ENCODE measurements around the gene ITK.

The ITK gene

DNA sequence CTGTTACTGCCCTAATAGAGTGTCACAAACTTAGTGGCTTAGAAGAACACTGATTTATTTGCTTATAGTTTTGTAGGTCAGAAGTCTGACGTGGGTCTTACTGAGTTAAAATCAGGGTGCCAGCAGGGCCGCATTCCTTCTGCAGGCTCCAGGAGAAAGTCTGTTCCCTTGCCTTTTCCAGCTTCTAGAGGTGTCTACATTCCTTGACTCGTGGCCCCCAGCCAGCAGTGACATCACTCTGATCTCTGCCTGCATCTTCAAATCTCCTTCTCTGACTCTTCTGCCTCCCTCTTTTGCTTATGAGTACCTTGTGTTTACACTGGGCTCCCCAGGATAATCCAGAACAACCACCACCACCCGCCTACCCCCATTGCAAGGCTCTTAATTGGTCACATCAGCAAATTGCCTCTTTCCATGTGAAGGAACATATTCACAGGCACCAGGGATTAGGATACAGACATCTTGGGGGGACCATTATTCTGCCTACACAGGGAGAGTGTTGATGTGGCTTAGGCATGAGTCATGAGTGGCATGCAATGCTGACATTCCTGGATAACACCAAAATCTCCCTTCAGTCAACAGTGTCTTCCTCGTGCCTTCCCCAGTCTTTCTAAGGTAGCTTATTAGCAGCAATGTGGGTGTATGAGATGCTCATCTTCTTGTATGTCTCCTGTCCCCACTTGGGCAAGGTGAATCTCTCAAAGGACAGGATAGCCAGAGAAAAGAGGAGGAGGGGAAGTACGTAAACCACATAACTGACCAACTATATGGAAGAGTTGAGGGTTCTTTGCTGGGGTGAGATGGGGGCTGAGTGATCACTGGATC lies 109.7 kb downstream of the ITK start:
- TF ChIP-seq, protein P1, sequence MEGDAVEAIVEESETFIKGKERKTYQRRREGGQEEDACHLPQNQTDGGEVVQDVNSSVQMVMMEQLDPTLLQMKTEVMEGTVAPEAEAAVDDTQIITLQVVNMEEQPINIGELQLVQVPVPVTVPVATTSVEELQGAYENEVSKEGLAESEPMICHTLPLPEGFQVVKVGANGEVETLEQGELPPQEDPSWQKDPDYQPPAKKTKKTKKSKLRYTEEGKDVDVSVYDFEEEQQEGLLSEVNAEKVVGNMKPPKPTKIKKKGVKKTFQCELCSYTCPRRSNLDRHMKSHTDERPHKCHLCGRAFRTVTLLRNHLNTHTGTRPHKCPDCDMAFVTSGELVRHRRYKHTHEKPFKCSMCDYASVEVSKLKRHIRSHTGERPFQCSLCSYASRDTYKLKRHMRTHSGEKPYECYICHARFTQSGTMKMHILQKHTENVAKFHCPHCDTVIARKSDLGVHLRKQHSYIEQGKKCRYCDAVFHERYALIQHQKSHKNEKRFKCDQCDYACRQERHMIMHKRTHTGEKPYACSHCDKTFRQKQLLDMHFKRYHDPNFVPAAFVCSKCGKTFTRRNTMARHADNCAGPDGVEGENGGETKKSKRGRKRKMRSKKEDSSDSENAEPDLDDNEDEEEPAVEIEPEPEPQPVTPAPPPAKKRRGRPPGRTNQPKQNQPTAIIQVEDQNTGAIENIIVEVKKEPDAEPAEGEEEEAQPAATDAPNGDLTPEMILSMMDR (IDR thresholded peaks at IDR 0.05; ENCODE audit: low read depth, low read length), result no peak
- no peak overlapping the region for H3K4me3 ChIP-seq (ENCODE audit: low read depth, low read length)

DNA sequence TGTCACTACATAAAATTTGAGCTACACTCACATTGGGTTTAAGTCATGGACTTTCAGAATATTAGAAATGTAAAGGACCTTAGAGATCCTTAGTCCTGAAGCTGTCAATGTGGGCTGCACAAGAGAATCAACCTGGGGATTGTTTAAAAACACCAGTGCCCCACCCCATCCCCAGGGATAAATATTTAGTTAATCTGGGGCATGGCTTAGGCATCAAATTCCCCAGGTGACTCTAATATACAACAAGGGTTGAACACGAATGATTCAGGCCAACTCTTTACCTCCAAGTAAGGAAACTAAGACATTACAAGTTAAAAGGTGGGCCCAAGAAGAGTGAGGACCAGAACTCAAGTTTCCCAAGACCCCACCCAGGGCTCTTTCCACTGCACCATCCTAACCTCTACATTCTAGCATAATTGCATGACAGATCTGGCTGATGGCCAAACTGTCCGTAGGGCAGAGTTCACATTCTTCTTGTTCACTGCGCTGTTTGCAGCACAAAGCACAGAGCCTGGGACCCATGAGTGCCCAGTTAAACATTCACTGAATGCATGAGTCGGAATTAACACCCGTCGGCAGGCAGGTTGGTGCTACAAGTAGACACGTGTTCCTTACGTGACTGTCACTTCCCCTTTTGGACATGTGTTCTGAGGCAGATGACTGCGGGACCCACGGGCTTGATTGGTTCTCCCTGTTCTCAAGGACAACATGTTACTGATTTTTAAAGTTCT lies 110.5 kb downstream of the ITK start:
- H3K4me3 ChIP-seq (ENCODE audit: low read depth, low read length), result no peak overlapping the region
- TF ChIP-seq, protein P1 (IDR thresholded peaks at IDR 0.05; ENCODE audit: low read depth, low read length), result no peak

DNA sequence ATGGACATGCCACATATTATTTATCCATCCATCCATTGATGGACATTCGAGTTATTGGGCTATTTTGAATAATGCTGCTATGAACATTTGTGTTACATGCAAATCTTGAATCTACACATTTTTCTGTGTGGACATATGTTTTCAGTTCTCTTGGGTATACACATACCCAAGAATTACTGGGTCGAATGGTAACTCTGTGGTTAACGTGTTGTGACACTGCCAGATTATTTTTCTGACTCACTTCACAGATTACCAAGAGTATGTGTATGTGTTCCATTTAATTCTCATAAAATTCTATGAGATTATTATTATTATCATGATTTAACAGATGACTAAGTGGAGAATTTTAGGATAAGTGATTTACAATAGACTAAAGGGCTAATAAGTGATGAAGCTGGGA lies 112.0 kb downstream of the ITK start:
- TF ChIP-seq, protein P1 (IDR thresholded peaks at IDR 0.05; ENCODE audit: low read depth, low read length), result no peak
- no peak overlapping the region for H3K4me3 ChIP-seq (ENCODE audit: low read depth, low read length)

DNA sequence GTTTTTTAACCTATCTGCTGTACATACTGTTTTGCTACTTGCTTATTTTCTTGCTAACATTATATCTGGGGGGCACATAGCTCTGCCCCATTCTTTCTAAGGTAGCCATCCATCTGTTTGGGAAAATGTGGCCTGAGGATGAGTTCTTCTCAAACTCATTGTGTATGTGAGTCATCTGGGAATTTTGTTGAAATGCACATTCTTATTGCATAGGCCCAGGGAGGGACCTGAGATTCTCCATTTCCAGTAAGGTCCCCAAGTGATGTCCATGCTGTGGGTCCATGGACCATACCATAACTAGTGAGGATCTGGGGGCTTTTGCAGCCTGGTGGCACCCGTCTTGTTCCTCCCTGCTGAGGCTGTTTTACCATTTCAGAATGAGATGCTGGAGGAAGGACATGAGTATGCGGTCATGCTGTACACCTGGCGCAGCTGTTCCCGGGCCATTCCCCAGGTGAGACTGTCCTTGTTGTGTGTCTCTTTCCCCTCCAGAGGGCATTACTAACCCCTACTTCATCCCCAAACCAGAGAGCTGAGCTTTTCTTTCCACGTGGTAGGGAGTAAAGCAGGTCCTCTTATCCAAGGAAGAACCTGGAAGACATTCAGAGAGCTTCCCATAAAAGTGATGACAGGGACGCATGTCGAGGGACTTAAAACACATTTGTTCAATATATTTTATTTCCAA lies 113.9 kb downstream of the ITK start:
- TF ChIP-seq, protein P1 (IDR thresholded peaks at IDR 0.05; ENCODE audit: low read depth, low read length), result no peak
- H3K4me3 ChIP-seq (ENCODE audit: low read depth, low read length), result no peak overlapping the region

DNA sequence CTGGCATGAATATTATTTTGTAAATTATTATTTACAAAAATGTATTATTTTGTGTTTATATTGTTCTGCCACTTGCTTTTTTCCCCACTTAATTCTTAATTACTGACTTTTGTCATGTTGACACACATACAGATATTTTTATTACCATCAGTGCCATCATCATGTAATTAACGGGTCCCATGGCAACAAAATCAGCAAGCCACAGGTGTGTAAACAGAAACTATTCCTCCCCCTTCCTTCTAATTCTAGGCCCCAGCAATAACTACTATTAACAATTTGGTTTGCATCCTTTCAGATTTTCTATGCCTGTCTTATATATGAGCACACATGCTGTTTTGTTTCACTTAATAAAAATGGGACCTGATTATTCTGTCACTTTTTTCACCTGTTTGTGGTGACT lies 114.6 kb downstream of the ITK start:
- no peak overlapping the region for H3K4me3 ChIP-seq (ENCODE audit: low read depth, low read length)
- TF ChIP-seq, protein P1 (IDR thresholded peaks at IDR 0.05; ENCODE audit: low read depth, low read length), result no peak

DNA sequence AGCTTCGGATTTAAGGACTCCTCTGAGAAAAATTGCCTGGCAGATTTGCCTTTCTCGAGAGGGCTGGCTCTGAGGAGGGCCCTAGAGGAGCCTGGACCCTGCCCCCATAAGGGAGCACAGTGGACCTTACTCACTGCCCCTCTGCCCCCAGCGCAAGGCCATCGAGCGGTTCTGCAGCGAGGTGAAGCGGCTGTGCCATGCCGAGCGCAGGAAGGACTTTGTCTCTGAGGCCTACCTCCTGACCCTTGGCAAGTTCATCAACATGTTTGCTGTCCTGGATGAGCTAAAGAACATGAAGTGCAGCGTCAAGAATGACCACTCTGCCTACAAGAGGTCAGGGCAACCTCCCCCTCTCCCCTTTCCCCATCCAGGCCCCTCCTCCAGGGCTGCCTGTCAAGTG lies 119.9 kb downstream of the ITK start:
- no peak overlapping the region for H3K4me3 ChIP-seq (ENCODE audit: low read depth, low read length)
- TF ChIP-seq, protein P1 (IDR thresholded peaks at IDR 0.05; ENCODE audit: low read depth, low read length), result no peak
